HepG2 (cell line): ENCODE results near the gene SKIDA1. TPM values are rescaled to one million over a fixed set of nuclear protein-coding genes. Genes with fewer than 3 reads are reported as not detected.

Experiments
- CHD4 ChIP-seq: fragments of 200-600 bp; sonication (generic); IDR thresholded peaks from 2 replicates; pipeline ENCODE4 v1.7.0; 2017; ENCODE audit warnings: mild to moderate bottlenecking, low read length, borderline replicate concordance
- DR1 ChIP-seq: sonication (generic); formaldehyde crosslinking; IDR thresholded peaks from 2 replicates; pipeline ENCODE4 v1.8.0; 2021; ENCODE audit warnings: mild to moderate bottlenecking, missing genetic modification reagents, inconsistent platforms
- HDAC2 ChIP-seq: sonication (generic); formaldehyde crosslinking; IDR thresholded peaks from 2 replicates; pipeline ENCODE4 v1.4.0; 2020; ENCODE audit warnings: missing genetic modification reagents
- HOXA5 ChIP-seq: sonication (generic); formaldehyde crosslinking; IDR thresholded peaks from 2 replicates; pipeline ENCODE4 v1.4.0; 2020; ENCODE audit warnings: missing genetic modification reagents
- NFIC ChIP-seq: IDR thresholded peaks from 2 replicates; pipeline ENCODE4 v1.6.1; 2012; ENCODE audit warnings: mild to moderate bottlenecking, low read length, inconsistent platforms
- NONO ChIP-seq, 2 experiments: fragments of 450-650 bp in 1 of 2; sonication (generic) in 1 of 2; formaldehyde crosslinking in 1 of 2; IDR thresholded peaks in 1 of 2; conservative IDR thresholded peaks in 1 of 2; 2 replicates each; pipeline versions ENCODE4 v1.6.1 to v1.8.0; 2017 to 2022; ENCODE audit warnings: mild to moderate bottlenecking in 1 of 2, missing genetic modification reagents in 1 of 2, moderate library complexity in 1 of 2
- NPAS2 ChIP-seq: sonication (generic); formaldehyde crosslinking; IDR thresholded peaks from 2 replicates; pipeline ENCODE4 v1.8.0; 2022; ENCODE audit warnings: mild to moderate bottlenecking, missing genetic modification reagents, borderline replicate concordance
- PAF1 ChIP-seq: IDR thresholded peaks from 2 replicates; pipeline ENCODE4 v1.6.1; 2016; ENCODE audit warnings: missing genetic modification reagents, missing compliant biosample characterization
- SMARCE1 ChIP-seq: fragments of 450-650 bp; IDR thresholded peaks from 2 replicates; pipeline ENCODE4 v1.6.1; 2017; ENCODE audit warnings: borderline replicate concordance
- SP5 ChIP-seq: IDR thresholded peaks from 2 replicates; pipeline ENCODE4 v1.6.1; 2016; ENCODE audit warnings: low read depth, borderline replicate concordance
- TCF7L2 ChIP-seq: IDR thresholded peaks from 2 replicates; pipeline ENCODE4 v1.6.1; 2011; ENCODE audit warnings: mild to moderate bottlenecking, low read depth, low read length, moderate library complexity
- ZNF224 ChIP-seq: sonication (generic); formaldehyde crosslinking; IDR thresholded peaks from 2 replicates; pipeline ENCODE4 v1.5.0; 2020; ENCODE audit warnings: mild to moderate bottlenecking, missing genetic modification reagents
- ZNF329 ChIP-seq: sonication (generic); formaldehyde crosslinking; IDR thresholded peaks from 2 replicates; pipeline ENCODE4 v1.9.0; 2021; ENCODE audit warnings: low read depth, mild to moderate bottlenecking, missing genetic modification reagents
- ZNF343 ChIP-seq: sonication (generic); formaldehyde crosslinking; IDR thresholded peaks from 2 replicates; pipeline ENCODE4 v1.4.0; 2020; ENCODE audit warnings: mild to moderate bottlenecking, missing genetic modification reagents
- ZNF572 ChIP-seq: sonication (generic); formaldehyde crosslinking; IDR thresholded peaks from 2 replicates; pipeline ENCODE4 v1.5.1; 2020; ENCODE audit warnings: mild to moderate bottlenecking, missing genetic modification reagents
- ZNF646 ChIP-seq: sonication (generic); formaldehyde crosslinking; IDR thresholded peaks from 2 replicates; pipeline ENCODE4 v1.9.0; 2021; ENCODE audit warnings: mild to moderate bottlenecking, missing genetic modification reagents
- ZNF660 ChIP-seq: sonication (generic); formaldehyde crosslinking; IDR thresholded peaks from 2 replicates; pipeline ENCODE4 v1.5.1; 2020; ENCODE audit warnings: mild to moderate bottlenecking, low read depth, missing genetic modification reagents, borderline replicate concordance
- ZNF747 ChIP-seq: sonication (generic); formaldehyde crosslinking; IDR thresholded peaks from 2 replicates; pipeline ENCODE4 v1.8.1; 2023; ENCODE audit warnings: missing genetic modification reagents, mild to moderate bottlenecking, borderline replicate concordance
- ZSCAN29 ChIP-seq: sonication (generic); formaldehyde crosslinking; conservative IDR thresholded peaks from 2 replicates; pipeline ENCODE4 v1.4.0; 2020; ENCODE audit warnings: mild to moderate bottlenecking, missing genetic modification reagents
- polyA plus RNA-seq, 8 experiments: library from polyadenylated mRNA; depleted of rRNA in 3 of 8; stranded (reverse) in 7 of 8; unstranded in 1 of 8; fragments of >200 nt; fragmentation: Illumina TruSeq in 4 of 8; extraction: Trizol in 4 of 8; gene quantifications; 2 replicates each; pipeline versions ENCODE4 v1.2.1 to v1.2.3, GENCODE V29; 2011 to 2016; ENCODE audit warnings: low read depth in 4 of 8, missing spikeins in 1 of 8, mixed read lengths in 1 of 8; ENCODE audit not compliant: insufficient read depth in 1 of 8
- total RNA-seq, 5 experiments: library from RNA; depleted of rRNA; stranded (reverse); fragments of >200 nt; fragmentation: Illumina TruSeq; extraction: Trizol; gene quantifications; 2 replicates each; pipeline ENCODE4 v1.2.3, GENCODE V29; 2016; ENCODE audit warnings: low read depth in 1 of 5
- TF ChIP-seq, protein P1 (sequence below): sonication (generic); formaldehyde crosslinking; IDR thresholded peaks from 2 replicates; pipeline ENCODE4 v1.4.0; 2020; ENCODE audit warnings: missing genetic modification reagents, borderline replicate concordance

The SKIDA1 gene
- total and polyA plus RNA-seq, 2 of the 13 experiments (the other 11 are each of a cell fraction or from before 2014, with no cell fraction given) = 0.73 to 1.5 TPM

DNA sequence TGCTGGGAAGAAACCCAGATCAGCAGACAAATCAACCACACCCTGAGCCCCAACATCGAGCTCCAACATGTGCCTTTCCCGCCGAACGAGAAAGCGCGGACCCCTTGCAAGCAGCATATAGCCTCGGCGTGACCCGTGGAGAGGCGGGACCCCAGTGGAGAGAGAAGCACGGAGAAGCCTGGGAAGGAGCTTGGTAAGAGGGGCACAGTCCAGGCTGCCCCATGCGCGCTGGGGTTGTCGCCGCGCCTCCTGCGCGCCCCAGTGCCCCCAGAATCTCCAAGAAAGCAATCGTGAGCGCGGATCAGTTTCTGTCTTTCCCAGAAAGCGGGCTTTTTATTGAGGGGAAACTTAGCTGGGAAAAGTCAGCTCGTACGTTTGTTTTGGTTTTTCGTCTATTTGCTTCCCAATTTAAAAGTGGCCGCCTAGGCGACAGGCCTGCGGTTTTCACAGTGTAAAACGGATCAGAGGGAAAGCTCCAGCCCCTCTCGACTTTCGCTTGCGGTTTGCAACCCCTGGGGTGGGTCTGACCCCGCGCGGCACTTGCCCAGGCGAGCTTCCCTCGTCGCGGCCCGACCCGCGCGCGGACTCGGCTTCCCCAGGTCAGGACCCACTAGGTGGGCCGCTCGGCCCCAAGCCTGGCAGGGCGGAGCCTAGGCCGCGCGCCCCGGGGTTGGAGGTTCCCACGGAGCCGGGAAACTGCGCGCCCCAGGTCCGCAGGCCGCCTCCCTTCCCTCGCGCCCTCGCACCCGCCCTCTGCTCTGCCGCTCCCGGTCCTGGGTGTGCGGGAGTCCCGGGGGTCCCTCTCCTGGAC is 31.1 kb downstream of the SKIDA1 start (continued):
- TF ChIP-seq TCF7L2 = no peak
- TF ChIP-seq PAF1 (CRISPR knock-in tag) = no peak
- TF ChIP-seq HOXA5 (CRISPR knock-in tag) = no peak
- no peak for TF ChIP-seq NFIC
- no peak for TF ChIP-seq CHD4
- TF ChIP-seq, protein P1, sequence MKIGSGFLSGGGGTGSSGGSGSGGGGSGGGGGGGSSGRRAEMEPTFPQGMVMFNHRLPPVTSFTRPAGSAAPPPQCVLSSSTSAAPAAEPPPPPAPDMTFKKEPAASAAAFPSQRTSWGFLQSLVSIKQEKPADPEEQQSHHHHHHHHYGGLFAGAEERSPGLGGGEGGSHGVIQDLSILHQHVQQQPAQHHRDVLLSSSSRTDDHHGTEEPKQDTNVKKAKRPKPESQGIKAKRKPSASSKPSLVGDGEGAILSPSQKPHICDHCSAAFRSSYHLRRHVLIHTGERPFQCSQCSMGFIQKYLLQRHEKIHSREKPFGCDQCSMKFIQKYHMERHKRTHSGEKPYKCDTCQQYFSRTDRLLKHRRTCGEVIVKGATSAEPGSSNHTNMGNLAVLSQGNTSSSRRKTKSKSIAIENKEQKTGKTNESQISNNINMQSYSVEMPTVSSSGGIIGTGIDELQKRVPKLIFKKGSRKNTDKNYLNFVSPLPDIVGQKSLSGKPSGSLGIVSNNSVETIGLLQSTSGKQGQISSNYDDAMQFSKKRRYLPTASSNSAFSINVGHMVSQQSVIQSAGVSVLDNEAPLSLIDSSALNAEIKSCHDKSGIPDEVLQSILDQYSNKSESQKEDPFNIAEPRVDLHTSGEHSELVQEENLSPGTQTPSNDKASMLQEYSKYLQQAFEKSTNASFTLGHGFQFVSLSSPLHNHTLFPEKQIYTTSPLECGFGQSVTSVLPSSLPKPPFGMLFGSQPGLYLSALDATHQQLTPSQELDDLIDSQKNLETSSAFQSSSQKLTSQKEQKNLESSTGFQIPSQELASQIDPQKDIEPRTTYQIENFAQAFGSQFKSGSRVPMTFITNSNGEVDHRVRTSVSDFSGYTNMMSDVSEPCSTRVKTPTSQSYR = no peak; the same call in 1 of the 2 replicates
- no peak for TF ChIP-seq ZSCAN29 (CRISPR knock-in tag)
- no peak for TF ChIP-seq NONO (IDR thresholded peaks at IDR 0.05)
- no peak; the same call in none of the 2 replicates for TF ChIP-seq NONO (CRISPR knock-in tag; conservative IDR thresholded peaks at IDR 0.05)
- TF ChIP-seq HDAC2 = peak; percentile 24; the same call in 1 of the 2 replicates
- no peak for TF ChIP-seq ZNF329
- TF ChIP-seq ZNF660 (CRISPR knock-in tag) = no peak
- TF ChIP-seq DR1 (CRISPR knock-in tag) = 0 out of 2 replicates have a peak, but pooled peaks have one; percentile 22
- no peak for TF ChIP-seq ZNF224
- TF ChIP-seq ZNF646 (CRISPR knock-in tag) = no peak
- no peak; the same call in 1 of the 2 replicates for TF ChIP-seq ZNF572 (CRISPR knock-in tag)
- no peak for TF ChIP-seq ZNF747 (CRISPR knock-in tag)
- TF ChIP-seq SMARCE1 = no peak
- TF ChIP-seq ZNF343 (CRISPR knock-in tag) = no peak
- TF ChIP-seq NPAS2 (CRISPR knock-in tag) = no peak
- TF ChIP-seq SP5 (CRISPR knock-in tag) = 0 out of 2 replicates have a peak, but pooled peaks have one; percentile 16
